Stimulated activated naive CD8-positive, alpha-beta T cell treated with anti-CD3 and anti-CD28 coated beads, Interleukin-15, Interleukin-2, amounts not matched to agents 100 U/mL and 50 U/mL, for 24 hours (primary cell): ENCODE results near the gene ANKS3.

Experiments used
- ATAC-seq: fragments of 150-1000 bp; cut with Tn5 transposase; one replicate; pipeline ENCODE4 v1.10.0; 2021
- DNase-seq: peaks from one replicate; pipeline ENCODE4 v3.0.0; 2021

The ANKS3 gene, protein sequence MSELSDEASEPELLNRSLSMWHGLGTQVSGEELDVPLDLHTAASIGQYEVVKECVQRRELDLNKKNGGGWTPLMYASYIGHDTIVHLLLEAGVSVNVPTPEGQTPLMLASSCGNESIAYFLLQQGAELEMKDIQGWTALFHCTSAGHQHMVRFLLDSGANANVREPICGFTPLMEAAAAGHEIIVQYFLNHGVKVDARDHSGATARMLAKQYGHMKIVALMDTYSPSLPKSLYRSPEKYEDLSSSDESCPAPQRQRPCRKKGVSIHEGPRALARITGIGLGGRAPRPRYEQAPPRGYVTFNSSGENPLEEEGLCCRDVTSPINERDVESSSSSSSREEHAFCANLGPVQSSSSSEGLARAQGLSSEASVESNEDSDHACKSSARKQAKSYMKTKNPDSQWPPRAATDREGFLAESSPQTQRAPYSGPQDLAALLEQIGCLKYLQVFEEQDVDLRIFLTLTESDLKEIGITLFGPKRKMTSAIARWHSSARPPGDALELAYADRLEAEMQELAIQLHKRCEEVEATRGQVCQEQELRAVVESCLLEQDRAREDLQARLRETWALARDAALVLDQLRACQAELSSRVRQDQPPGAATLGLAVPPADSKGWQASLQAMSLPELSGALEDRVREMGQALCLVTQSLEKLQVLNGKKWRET

DNA sequence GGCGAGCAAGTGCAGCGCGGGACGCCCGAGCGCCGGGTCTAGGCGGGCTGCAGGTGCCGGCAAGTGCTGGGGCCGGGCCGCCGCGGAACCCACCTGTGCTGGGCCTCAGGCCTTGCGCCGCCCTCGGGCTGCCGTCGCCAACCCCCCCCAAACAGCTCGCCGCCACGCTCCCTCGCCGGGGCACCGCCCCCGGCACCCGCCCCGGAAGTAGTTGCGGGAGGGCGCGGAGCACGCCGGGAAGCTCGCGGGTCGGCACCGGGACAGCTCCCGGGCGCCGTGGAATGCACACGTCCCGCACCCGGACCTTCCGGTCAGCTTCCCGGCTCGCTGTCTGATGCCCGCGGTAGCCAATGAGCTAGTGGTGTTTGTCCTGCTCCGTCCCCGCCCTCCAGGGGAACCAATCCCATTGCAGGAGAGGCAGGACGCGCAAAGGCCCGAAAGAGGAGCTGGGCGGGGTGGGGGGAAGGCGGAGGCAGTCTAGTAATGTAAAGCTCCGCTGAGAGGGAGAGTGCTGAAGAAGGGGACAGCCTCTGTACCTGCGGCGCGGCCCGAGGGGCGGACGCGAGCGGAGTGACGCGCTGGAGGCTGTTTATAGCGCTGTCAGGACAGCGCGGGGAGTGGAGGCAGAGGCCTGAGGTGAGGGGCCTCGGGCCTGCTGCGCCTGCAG is at the start of gene ANKS3, which contains the start of gene DNAAF8:
TSS of gene ANKS3 (minus strand) at position 209 of the 667 bp plus-strand sequence. CDS start 4,122 bp downstream, outside the sequence.
TSS of gene DNAAF8 (plus strand) at position 475 of the 667 bp plus-strand sequence. CDS start 1,978 bp downstream, outside the sequence.
- DNase-seq = peak; percentile 86
- peak; percentile 84 for ATAC-seq

DNA sequence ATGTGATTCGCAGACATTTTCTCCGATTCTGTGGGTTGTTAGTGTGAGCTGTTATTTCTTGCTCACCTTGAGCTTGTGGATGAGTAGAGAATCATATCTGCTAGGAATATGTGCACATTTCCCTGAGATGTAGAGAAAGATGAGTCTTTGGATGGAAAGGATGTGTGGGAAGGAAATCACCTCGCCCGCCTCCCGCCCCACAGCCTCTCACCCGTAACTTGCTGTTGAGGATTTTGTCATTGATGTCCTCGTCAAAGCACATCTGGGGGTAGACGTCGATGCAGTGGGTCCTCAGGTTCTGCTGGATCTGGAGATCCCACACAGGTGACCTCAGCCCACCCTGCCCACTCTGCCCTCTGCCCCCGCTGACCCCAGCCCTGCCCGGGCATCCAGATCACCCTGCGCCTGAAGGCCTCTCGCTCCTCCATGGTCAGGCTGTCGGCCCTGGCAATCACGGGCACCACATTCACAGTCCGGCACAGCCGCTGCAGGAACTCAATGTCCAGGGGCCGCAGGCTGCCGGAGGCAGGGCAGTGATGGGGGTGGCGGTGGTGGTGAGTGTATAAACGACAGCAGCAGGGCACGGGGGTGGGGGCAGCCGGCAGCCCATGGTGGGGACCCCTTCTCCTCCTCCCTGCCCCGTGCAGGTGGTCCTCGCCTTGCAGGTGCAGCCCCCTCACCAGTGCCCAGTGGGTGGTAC is 49.3 kb upstream of the ANKS3 start:
- DNase-seq = no peak
- no peak for ATAC-seq

DNA sequence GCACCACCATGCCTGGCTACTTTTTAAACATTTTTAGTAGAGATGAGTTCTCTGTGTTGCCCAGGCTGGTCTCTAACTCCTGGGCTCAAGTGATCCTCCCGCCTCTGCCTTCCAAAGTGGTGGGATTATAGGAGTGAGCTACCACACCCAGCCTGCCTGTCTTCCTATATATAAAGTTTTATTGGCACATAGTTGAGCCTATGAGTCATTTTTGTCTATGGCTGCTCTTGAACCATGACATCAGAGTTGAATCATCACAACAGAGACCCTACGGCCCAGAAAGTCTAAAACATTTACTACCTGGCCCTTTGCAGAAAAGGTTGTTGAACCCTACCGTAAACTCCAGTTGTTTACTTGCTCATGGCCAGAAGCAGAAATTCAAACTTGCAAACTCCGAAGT is 46.2 kb upstream of the ANKS3 start:
- no peak for DNase-seq
- no peak for ATAC-seq

DNA sequence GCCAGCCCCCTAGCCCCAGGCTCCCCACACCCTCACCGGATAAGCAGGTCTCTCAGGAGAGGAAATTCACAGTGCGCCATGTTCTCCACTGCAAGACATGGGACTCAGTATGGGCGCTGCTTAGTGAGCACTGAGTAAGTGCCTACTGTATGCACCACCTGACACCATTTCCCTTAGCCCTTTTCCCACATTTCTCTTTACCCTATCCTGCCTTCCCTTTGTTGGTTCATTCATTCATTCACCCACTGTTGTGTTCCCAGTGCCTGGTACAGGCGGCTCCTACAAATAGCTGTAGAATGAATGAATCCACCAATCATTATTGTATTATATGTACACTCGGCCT is 44.0 kb upstream of the ANKS3 start:
- no peak for DNase-seq
- no peak for ATAC-seq

DNA sequence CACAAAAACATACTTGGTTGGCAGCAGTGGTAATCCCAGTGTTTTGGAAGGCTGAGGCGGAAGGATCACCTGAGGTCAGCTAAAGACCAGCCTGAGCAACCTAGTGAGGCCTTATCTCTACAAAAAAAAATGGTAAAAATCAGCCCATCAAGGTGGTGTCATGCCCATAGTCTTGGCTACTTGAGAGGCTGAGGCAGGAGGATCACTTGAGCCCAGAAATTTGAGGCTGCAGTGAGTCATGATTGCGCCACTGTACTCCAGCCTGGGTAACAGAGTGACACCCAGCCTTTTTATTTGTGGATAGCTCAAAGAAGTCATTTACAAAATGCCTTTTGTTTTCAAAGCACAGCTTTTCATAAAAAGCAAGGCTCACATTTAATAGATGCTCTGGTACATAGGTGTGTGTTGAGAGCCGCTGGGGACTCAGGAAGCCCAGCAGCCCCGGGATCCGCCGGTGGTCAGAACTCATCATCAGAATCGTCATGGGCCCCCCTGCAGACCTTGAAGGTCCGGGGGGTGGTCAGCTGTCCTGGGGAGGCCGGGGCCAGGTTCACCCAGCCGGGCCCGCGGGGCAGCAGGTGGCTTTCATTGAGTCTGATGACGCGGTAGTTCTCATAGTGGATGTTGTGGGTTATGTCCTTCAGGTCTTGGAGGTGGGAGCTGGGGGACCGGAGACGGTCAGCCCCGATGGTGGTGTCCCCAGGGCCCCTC is 43.4 kb upstream of the ANKS3 start:
- DNase-seq (no peak), ATAC-seq (no peak)

DNA sequence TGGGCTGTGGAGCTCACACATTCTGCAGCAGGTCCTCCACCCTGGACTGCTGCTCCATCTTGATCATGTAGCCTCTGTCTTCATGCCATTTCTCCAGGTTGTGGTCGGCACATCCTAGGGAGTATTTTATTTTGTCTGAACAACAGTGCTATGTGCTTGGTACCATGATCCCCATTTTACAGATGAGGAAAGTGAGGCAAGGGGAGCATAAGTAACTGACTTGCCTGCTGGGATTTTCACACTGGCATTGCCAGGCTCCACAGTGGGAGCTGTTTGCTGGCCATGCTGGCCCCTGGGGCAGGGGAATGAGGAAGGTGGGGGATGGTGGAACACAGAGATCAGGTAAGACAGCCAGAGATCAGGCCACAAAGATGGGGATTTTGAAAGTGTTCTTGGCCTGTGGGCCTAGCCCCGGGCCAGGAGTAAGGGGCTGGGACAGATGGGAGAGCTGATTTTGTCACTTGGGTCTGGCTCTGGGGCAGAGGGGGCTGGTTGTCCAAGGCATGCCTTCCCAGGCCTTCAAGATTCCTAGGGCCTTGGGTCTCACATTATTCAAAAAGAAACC is 42.2 kb upstream of the ANKS3 start:
- ATAC-seq = no peak
- DNase-seq = no peak

DNA sequence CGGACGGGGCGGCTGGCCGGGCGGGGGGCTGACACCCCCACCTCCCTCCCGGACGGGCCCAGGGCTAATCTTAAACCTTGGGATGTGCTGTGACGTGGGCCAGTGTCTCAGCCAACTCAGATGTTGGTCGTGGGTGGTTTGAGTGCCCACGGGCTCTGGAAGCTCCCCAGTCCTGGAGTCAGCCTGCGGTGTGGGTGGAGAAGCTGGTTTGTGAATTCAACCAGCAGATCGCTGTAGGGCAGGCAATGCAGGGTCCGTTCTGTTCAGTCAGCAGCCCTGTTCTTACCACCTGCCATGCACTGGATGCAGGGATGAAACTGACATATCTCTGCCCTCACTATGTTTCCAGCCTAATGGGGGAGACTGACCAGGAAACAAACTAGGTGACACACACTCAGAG is 40.9 kb upstream of the ANKS3 start:
- ATAC-seq = no peak

DNA sequence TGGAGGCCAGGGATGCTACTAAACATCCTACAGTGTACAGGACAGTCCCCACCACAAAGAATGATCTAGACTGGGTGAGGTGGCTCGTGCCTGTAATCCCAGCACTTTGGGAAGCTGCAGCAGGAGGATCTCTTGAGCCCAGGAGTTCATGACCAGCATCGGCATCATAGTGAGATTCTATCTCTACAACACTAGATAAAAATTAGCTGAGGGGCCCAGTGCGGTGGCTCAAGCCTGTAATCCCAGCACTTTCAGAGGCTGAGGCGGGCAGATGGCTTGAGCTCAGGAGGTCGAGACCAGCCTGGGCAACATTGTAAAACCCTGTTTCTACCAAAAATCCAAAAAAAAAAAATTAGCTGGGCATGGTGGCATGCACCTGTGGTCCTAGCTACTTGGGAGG is 38.3 kb upstream of the ANKS3 start:
- DNase-seq (no peak), ATAC-seq (no peak)

More for the DNA sequence above, 40.9 kb upstream of the ANKS3 start:
- no peak for DNase-seq

DNA sequence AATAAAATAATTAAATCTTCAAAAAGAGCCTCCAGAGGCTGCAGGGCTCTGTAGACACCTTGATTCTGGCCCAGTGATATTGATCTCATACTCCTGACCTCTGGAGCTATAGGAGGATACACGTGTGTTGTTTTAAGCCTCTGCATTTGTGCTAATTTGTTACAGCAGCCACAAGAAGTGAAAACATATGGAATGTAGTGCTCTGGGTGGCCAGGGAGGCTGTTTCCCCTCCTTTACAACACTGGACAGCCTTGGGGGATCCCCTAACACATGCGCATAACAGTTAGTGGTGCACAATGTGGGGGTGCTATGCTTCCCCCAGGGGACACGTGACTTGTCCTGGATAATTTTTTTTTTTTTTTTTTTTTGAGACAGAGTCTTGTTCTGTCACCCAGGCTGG is 37.6 kb upstream of the ANKS3 start:
- no peak for DNase-seq
- ATAC-seq = no peak

DNA sequence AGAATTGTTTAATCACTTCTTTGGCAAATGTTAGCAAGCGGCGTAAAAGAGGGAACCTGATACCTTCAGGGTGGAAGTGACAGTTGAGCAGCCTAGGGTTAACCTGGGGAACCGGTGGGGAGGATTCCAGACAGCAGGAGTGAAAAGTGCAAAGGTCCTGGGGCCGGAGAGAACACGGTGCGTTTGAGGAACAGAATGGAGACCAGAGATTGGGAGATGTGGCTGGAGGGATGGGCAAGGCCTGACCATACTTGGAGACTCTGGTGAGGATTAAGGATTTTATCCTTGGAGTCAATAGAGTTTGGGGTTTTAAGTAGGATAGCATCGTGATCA is 35.2 kb upstream of the ANKS3 start:
- no peak for ATAC-seq
- no peak for DNase-seq

DNA sequence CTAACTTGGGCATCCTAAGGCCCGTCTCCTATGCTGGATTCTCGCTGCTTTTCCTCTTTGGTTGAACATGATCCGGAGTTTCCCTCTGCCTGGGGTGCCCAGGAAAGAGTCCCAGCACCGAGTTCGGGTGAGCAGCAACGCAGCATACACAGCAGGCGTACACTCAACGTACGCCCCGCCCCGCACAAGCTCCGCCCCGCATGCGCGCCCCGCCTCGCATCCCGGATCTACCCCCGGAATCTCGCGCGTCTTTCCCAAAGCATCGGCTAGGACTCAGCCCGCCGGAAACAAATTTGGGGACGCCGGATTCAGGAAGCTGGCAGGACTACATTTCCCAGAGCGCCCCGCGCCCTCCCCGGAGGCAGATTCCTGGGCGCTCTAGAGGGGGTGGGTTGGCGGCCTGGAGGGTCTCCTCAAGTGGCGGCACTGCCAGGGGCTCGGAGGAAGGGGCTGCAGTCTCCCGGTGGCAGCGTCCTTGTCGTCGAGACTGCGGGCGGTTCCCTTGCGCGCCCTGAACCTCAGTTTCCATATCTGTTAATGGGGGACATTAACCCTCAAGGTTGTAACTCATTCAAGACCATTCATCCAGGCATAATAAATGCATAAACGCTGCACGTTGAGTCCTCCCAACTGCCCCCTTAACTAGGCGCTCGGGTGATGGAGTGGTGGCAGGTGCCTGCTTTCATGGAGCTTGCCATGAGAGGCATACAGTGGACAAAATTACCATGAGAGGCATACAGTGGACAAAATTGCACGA is 34.7 kb upstream of the ANKS3 start:
- DNase-seq (peak; percentile 94), ATAC-seq (peak; percentile 77)

DNA sequence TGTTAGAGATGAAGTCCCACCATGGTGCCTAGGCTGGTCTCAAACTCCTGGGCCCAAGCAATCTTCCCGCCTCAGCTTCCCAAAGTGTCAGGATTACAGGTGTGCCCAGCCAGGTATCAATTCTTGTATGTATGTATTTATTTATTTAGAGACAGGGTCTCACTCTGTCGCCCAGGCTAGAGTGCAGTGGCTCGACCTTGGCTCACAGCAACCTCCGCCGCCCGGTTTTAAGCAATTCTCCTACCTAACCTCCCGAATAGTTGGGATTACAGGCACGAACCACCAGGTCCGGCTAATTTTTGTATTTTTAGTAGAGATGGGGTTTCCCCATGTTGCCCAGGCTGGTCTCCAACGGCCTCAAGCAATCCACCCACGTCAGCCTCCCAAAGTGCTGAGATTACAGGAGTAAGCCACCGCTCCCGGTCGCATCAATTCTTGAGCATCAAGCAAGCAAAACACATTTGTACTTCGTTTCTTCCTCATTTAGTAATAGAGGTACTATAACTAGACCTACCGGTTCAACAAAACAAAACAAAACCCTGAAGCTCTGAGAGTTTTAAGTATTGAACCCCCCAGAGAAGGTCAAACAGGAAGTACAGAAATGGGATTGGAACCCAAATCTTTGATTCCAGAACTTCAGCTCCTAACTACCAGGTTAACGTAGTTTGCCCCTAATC is 33.9 kb upstream of the ANKS3 start:
- peak; percentile 27 for DNase-seq
- ATAC-seq = no peak

DNA sequence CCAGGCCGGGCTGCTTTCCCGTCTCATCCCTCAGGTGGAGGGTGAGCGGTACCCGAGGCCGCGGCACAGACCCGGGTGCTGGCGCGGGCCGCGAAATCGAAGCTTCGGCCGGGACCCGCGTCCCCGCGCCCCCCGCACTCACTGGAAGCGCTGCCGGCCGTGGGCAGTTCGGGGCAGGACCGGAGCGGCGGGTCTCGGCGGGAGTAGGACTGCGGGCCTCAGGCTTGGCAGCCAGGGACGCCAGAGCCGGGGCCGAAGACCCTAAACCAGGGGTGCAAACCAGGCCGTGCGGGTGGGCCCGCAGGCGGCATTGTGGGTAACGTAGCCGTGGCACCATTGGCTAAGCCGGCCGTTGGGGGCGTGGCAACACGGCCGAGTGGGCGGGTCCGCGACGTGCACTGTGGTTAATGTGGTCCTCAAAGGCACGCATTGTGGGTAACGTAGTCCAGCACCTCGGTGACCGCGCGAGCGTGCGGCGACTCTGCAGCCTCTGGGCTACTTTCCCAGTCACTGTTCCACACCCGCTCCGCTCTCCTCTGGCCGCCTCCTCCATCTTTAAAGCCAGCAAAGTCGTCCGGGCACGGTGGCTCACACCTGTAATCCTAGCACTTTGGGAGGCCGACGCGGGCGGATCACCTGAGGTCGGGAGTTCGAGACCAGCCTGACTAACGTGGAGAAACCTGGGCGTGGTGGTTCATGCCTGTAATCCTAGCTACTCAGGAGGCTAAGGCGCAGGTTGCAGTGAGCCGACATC is 33.0 kb upstream of the ANKS3 start, which contains the start of gene ZNF500:
TSS of gene ZNF500 (minus strand) at position 288 of the 754 bp plus-strand sequence. CDS start 1,184 bp downstream, outside the sequence.
- DNase-seq = peak; percentile 97

DNA sequence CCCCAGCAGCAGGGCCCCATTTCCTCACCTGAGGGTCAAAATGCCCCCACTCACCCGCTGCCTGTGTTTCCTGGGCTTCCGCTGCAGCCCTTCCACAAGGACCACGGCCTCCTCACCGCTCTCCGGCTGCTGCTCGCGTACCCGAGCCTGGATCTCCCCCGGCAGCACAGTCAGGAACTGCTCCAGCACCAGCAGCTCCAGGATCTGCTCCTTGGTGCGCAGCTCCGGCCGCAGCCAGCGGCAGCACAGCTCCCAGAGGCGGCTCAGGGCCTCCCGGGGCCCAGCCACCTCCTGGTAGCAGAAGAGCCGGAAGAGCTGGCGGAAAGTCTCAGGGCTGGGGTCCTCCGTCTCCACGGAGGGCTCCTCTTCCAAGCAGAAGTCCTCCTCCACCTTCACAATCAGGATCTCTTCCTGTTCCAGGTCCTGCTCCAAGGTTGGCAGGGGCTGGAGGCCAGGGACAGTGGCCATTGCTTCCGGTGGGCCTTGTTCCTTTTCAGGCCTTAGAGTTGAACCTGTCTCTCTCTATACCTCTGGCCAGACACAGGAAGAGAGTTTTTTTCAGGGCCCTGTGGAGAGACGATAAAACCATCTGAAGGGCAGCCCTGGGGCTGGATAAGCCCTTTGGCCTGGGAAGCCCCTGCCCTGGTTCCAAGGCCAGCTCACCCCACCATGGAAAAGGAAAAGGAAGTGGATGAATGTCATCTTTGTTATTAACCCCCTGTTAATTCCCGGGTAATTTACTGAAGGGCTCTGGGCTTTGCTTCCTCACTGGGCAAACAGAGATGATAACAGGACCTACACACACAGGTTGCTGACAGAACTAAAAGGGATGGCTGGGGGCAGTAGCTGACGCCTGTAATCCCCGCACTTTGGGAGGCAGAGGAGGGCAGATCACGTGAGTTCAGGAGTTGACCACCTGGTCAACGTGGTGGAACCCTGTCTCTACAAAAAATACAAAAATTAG is 31.7 kb upstream of the ANKS3 start:
- ATAC-seq = no peak
- DNase-seq = no peak

More for the DNA sequence above, 33.0 kb upstream of the ANKS3 start, which contains the start of gene ZNF500:
- peak; percentile 84 for ATAC-seq

DNA sequence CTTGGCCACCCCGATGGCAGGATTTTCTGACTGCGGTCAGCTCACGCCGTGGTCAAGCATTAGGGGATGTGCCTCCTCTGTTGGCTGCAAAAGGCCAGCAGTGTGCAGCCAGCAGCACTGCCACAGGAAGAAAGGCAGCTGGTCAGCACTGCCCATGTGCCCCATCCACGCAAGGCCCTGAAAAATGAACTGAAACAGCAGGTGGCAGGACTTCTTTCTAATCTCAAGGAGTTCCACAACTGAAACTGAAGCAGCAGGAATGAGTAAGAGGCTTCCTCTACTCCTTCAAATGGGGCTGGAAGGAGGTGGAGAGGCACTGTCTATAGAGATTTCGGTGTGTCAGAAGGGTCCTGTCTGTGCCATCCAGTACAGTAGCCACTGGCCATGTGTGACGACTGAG is 29.7 kb upstream of the ANKS3 start:
- no peak for ATAC-seq

DNA sequence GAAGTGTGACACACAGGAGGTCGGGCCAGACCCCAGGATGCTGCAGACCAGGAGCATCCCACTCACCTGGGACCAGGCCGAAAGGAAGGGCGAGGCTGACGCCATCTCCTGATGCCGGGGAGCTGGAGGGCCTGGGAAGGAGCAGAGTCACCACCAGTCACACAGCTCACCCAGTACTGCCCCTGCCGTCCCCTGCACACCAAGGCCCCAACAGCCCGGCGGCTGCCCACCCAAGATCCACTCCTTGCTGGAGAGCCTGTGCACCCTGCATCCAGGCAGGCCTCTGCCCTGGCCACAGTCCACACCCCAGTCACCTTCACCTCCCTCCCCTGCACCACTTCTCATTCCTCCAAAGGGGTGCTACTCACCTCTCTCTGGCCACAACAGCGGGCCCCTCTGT is 28.1 kb upstream of the ANKS3 start:
- no peak for DNase-seq
- ATAC-seq = no peak

More for the DNA sequence above, 29.7 kb upstream of the ANKS3 start:
- DNase-seq = no peak

DNA sequence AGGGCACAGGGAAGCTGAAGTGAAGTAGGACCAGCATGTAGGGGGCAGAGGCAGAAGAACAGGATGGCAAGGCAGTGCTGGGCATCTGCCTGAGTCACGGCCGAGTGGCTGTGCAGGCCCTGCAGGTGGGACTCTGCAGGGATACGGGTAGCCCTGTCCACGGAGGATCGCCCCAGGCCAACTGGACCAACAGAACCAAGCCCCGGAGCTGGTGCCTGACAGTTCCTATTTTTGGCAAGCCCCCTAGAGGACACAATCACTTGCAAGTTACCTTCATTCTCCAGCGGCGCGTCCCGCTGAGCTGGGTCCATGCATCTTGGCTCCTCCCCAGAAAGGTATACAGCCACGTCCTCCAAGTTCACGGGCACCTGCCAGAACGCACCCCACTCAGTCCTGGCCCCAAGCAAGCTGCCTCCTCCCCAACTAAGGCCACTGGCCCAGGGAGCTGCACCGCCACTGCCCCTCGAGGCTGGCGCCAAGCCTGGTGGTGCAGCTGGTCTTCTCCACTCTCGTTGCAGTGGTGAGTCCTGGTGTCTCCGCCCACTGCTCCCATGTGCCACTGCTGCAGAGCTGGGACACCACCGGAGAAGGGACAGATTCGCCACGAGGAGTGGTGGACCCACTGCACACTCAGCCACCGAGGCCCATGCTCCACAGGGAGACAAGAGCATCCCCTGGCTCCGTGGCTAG is 26.3 kb upstream of the ANKS3 start:
- DNase-seq = no peak
- no peak for ATAC-seq
